ENCODE measurements around the gene LRRFIP2. TPM values are rescaled to one million over a fixed set of nuclear protein-coding genes. Genes with fewer than 3 reads are reported as not detected.

Gene LRRFIP2
- polyA plus RNA-seq, 4 donors = 36.6 to 48.0 (median 42.7) TPM

DNA sequence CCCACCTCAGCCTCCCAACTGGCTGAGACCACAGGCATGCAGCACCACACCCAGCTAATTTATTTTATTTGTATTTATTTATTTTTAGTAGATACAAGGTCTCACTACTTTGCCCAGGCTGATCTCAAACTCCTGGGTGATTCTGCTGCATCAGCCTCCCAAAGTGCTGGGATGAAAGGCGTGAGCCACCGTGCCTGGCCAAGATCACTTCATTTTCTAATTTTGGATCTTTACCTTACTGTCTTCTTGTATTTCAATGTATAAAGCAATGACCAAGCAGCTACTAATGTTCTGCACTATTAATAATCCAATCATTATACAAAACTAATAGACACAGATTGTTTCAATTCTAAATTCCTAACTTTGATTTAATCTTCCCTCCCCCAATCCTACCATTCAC is 56.2 kb downstream of the LRRFIP2 start:
- no peak for DNase-seq (ENCODE audit: low read depth in 4 of 4, low spot score in 3 of 4)

DNA sequence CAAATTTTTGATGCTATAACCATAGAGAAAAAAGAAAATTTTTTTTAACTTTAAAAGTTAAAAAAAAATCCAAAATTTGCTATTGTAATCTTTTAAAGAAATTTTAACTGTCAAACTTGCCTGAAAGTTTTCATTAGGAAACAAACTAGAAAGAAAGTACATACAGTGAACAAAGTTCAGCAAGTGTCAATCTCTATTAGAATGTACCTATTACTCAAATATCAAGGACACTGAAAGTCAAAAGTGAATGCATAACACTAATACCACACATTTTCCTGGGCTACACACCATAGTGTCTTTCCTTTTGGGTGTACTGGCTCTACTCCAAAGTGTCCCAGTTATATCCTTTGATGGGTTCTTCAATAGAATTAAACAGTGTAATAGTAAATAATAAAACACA is 56.8 kb downstream of the LRRFIP2 start:
- no peak for DNase-seq (ENCODE audit: low read depth in 4 of 4, low spot score in 3 of 4)

DNA sequence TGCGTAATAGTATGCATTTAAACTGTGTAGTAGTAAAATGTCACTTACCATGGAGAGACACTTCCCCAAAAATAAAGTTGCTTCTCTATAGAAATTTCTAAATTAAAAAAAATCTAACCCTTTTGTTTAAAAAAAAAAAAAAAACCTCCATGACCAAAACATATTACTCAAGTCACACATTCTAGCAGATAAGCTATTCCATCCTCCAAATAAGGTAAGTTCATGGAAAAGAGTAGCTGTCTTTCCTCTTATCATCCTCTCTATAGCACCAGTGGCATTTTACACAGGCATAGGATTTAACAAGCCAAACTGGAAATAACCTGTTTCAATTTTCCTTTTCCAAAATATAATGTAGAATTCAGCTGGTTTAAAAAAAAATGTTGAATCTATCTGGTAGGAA is 57.4 kb downstream of the LRRFIP2 start:
- DNase-seq (ENCODE audit: low read depth in 4 of 4, low spot score in 3 of 4) = no peak

DNA sequence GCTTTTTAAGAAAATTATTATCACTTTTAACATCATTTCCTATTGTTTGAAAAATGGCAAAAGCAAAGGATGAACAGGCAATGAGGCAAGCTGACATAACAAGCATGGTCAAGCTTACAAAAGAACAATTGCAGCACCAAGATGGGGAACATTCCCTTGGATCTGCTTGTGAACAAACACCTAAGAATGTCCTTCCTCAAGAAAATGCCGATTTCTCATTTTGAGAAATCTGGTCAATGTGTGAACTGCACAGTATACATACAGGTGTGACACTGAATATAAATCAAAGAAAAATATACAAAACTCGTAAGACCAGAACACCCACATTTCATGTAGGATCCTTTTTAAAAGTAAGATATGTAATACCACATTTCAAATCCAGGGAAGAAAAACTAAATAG is 58.9 kb downstream of the LRRFIP2 start:
- DNase-seq (ENCODE audit: low read depth in 4 of 4, low spot score in 3 of 4) = no peak

DNA sequence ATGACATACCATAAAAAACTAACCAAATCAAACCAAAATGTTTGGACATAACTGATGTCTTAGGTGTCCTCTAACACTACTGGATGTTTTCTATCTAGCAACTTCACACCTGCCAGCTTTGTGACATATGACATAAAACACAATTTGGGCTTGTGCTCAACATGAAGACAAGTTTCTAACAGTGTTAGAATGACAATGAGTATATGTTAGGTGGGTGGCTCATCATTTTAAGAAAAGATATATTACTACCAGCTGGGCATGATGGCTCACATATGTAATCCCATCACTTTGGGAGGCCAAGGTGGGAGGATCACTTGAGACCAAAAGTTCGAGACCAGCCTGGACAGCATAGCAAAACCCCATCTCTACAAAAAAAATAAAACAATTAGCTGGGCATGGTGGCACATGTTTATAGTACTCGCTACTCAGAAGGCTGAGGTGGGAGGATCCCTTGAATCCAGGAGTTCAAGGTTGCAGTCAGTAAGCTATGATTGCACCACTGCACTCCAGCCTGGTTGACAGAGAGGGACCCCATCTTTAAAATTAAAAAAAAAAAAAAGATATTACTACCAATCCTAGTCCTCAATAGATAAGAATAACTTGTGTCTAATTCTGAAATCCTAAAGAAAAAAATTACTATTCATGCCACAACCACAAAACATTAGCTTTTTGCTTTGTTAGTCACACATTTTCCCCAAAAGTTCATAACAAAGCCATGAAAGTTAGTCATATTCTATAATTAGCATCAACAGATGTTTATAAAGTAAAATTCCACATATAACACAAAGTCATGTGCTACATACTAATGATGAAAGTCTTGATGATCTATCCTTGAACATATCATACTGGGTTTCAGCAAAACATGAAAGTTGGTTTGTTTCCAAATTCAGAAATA is 59.9 kb downstream of the LRRFIP2 start:
- no peak for DNase-seq (ENCODE audit: low read depth in 4 of 4, low spot score in 3 of 4)

DNA sequence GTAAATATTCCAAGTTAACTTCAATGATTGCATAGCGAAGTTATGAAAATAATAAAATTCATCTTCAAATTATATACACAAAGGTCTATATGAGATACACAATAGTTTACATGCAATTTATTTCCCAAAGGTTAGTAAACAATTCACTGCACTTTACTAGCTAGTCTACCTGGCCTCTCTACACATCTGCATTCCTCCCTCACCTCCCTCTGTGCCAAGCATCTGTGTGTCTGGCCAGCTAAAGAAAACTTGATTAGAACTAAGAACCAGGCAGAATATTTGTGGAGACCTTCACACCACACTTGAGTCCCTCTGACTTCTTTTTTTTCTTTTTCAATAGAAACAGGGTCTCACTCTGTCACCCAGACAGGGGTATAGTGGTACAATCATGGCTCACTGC is 61.4 kb downstream of the LRRFIP2 start:
- DNase-seq (ENCODE audit: low read depth in 4 of 4, low spot score in 3 of 4) = no peak

DNA sequence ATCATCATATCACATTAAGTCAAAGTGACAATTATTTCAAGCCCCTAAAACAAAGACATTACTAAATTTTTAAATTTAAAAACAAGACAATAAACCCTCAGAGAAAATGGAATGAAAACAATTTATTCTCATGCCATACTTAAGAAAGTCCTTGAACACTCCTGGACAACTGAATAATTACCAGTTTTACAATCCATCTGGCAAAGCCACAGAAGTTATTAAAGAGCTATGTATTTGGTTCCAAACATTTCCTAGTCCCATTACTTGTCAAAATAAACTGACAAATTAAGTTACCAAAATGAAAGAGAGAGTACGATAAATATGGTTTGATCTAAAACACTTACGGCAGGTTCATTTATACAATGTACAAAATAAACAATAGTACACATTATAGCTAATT is 63.2 kb downstream of the LRRFIP2 start:
- DNase-seq (ENCODE audit: low read depth in 4 of 4, low spot score in 3 of 4) = no peak

DNA sequence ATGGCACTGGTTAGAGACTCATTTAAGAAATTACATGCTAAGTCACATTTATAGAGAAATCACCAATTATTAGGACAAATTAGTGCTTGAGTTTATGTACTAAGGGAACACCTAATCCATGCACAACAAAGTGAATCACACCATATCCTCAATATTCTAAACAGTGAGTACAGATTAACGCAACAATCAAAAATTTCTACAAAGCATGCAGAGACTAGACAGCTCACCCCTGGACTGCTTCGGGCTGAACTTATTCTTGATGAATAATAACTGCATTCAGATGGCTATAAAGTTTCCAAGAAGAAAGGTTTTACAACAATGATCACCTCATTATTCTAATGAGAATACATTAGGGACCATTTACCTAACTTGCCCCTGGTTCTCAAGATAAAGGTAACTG is 66.5 kb downstream of the LRRFIP2 start:
- no peak for DNase-seq (ENCODE audit: low read depth in 4 of 4, low spot score in 3 of 4)

DNA sequence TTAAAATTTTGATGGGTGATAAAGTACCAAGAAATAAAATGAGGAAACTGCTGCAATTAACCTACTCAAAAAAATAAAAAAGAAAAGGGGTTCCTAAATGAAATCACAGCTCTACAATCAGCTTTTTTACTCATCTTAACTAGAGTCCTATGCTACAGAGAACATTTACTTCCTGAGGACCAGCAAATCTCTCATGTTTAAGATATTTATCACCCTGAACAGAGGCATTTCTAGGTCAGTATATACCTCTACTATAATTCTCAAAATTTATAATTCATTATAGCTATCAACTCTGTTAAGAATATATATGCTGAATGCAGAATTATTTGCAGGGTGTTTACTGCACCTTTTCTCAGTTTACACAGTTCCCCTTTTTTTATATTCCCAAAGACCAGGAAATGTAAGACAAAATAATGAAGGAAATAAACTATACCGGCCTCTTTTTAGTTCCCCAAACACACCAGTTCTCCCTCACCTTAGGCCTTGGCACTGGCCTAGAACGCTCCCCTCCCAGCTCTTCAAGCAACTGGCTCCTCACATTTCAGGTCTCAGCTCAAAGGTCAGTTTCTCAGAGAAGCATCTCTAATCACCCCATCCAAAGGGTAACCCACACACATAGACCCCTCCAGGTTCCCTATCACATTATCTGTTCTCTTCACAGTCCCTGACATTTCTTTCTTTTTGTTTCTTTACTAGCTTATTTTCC is 71.1 kb downstream of the LRRFIP2 start:
- DNase-seq (ENCODE audit: low read depth in 4 of 4, low spot score in 3 of 4) = no peak

DNA sequence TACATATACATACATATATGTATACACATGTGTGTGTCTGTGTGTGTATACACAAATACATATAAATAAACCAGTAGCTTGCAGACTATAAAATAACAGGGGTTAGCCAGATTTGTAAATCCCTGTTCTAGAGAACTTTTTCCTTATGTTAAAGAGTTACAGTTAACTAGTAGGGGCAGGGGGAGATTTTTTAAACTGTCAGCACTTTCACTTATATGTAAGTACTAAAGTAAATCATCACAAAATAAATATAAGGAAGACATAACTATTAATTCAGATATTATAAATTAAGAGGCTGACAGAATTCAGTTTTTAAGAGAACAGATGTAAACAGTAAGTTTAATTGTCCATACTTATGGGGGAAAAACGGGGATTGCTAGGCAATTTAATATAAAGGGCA is 74.0 kb downstream of the LRRFIP2 start:
- no peak for DNase-seq (ENCODE audit: low read depth in 4 of 4, low spot score in 3 of 4)

DNA sequence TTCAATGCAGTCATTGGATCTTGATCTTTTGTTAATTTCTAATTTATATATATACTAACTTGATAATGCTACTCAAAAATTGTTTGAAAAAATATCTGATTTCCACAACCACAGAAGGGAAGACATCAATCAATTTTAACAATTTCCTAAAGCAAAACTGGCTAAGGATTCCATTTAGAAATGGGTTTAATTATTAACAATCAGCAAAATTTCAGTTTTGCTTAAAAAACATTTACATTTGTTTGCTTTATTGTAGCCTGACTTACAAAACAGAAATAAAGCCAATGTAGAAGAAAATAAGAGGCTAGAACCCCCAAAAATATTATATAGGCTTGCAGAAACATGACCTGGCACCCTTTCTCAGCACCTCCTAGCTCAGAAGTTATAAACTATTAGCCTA is 74.9 kb downstream of the LRRFIP2 start:
- no peak for DNase-seq (ENCODE audit: low read depth in 4 of 4, low spot score in 3 of 4)

DNA sequence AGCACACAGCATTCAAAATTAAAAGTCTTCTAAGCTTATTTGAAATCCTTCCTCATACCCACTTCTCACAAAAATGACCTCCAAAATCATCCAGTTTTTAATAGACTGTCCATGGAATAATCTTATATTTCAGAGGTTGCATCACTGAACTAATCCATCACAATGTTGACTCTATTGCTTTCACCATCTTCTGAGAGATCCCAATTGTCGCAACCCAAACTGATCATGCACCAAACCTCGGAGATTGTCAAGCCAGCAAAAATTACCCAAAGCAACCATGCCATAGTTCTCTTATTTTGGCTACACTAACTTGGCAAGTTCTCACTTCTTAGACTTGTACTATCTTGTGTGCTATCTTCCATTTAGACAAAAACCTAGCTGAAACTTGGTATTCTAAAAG is 75.5 kb downstream of the LRRFIP2 start:
- no peak for DNase-seq (ENCODE audit: low read depth in 4 of 4, low spot score in 3 of 4)

DNA sequence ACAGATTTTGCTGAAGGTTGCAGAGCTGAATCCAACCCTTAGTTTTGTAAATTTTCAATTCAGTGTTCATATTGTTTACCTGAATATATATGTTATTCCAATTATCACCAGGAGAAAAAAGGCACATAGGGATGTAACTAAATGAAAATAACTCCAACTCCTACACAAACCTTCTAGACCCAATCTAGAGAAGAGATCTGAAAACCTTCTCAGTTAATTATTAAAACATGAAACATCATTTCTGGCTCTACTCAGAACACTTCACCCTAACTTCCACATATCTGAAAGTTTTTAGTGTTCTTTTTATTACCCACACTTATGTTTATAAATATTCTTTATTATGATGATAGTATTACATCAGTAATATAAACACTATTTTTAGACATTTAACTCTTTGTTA is 76.6 kb downstream of the LRRFIP2 start:
- no peak for DNase-seq (ENCODE audit: low read depth in 4 of 4, low spot score in 3 of 4)

DNA sequence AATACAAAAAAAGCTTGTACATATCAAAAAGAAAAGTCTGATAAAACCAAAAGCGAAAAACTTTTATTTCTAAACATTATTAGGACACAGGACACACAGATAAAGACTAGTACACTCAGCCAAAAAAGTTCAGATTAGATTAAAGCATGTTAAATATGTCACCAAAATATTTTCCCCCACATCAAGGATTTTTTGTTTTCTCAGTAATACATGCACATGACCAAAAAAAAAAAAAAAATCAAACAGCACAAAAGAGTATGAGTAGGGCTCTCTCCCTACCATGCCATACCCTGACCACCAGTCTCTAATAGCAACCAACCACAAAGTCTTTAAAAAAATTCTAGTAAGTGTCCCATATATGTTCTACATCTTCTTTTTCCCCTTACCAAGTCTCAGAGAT is 77.4 kb downstream of the LRRFIP2 start:
- no peak for DNase-seq (ENCODE audit: low read depth in 4 of 4, low spot score in 3 of 4)

DNA sequence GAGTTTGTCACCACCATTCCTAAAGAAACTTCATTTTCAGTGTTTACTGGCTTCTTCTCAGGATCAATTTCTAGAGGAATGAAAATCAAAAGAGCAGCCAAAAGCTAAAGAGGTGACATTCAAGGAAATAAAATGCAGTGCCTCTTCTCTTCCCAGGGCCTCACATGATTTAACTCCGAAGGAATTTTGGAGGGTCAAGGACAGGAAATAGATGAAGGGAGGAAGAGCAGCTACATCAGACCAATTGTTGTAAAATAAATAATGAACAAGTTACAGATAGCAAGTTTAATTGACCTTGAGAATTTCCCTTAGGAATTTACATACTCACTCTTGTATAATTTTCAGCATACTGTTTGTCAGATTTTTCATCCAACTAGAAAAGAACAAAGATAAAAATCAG is 78.1 kb downstream of the LRRFIP2 start:
- DNase-seq (ENCODE audit: low read depth in 4 of 4, low spot score in 3 of 4) = no peak

DNA sequence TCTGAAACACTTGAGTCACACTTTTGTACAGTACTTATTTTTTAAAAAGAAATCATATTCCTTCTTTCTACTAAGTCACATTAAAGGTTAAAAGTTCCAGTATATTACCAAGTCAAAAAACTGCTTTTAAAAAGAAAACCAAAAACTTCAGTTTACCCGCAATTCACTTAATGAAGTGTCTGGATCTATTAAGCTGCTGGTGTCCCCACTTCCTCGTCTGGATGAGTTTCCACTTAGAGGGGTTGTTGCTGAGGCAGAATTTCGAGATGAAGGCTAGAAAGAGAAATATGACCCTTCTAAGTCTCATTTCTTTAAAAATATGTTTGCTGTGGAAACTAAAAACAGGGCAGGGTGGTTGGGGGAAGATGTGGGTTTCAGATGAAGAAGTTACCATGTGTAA is 79.7 kb downstream of the LRRFIP2 start:
- no peak for DNase-seq (ENCODE audit: low read depth in 4 of 4, low spot score in 3 of 4)

DNA sequence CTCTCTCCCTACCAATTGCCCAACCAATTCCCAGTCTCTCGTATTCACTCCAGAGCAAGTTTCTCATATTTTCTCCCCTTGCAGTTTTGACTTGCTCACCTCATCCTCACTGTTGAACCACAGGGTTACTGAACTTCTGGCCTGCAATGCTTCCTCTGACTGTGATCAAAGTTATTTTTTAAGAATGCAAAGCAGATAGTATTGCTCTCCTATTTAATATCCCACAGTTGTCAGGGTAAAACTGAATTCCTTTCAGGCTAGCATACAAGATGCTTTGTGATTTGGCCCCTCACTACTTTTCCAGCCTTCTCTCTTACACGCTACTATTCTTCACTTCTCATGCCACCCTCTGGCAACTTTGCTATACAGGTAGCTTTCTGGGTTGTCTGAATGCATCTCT is 80.9 kb downstream of the LRRFIP2 start:
- no peak for DNase-seq (ENCODE audit: low read depth in 4 of 4, low spot score in 3 of 4)

DNA sequence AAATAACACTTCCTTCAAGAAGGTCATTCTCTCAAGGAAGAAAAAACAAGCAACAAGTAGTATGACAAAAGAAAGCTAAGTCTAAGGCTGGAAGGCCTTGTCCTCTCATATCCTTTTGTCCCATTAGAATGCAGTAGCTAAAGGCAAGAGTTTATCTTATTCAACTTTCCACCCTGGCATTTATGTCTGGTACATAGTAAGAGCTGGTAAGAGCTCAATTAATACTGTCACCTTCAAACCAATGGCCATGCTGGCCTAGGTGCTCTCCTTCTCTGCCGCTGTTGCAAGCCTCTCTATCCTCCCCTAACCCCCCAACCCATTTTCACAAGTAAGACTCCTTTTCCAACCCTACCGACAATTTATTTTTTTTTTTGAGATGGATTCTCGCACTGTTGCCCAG is 81.9 kb downstream of the LRRFIP2 start:
- DNase-seq (ENCODE audit: low read depth in 4 of 4, low spot score in 3 of 4) = no peak

DNA sequence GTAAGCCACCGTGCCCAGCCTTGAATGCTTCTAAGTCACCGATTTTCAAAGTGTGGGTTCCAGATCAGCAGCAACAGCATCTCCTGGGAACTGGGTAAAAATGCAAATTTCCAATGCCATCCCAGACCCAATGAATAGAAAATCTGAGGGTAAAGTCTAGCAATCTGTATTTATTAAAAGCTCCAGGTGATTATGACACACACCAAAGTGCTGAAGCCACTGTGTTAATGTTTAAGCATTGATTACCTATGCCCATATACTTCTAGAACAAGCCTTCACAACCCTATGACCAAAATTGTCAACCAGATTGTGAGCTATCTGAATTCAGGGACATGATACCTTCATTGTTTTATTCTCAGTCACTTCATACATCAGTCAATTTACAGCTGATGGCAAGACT is 86.5 kb downstream of the LRRFIP2 start:
- DNase-seq (ENCODE audit: low read depth in 4 of 4, low spot score in 3 of 4) = no peak

DNA sequence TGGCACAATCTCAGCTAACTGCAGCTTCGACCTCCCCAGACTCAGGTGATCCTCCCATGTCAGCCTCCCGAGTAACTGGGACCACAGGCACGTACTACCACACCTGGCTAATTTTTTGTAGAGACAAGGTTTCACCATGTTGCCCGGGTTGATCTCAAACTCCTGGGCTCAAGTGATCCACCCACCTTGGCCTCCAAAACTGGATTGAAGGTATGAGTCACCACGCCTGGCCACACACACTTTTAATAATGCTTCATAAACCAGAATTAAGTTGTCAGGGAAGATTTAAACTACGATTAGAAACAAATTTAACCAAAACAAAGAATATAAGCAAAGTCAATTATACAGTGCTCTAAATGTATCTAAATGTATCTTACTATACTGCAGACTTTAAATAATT is 87.5 kb downstream of the LRRFIP2 start:
- DNase-seq (ENCODE audit: low read depth in 4 of 4, low spot score in 3 of 4) = no peak

DNA sequence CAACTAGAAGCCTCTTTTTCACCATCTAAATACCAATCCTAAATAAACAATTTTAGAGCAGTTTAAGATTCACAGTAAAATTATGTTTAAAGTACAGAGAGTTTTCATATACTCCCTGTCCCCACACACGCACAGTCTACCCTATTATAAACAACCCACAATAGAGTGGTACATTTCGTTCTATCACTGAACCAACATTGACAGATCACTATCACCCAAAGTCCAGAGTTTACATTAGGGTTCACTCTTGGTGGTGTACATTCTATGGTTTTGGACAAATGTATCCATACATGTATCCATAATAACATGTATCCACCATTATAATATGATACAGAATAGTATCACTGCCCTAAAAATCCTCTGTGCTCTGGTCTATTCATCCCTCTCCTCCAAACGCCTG is 92.1 kb downstream of the LRRFIP2 start:
- DNase-seq (ENCODE audit: low read depth in 4 of 4, low spot score in 3 of 4) = no peak

DNA sequence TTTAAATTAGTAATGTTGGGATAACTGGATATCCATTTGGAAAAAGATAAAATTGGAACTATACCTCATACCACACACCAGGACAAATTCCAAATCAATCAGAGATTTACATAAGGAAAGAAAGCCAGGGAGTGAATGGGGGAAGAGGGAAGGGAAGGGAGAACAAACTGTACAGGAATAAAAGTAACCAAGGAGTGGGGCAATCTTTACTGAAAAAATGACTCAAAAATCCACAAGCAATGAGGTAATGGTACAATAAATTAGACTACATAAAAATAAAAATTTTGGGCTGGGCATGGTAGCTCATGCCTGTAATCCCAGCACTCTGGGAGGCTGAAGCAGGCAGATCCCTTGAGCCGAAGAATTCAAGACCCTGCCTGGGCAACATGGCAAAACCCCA is 98.4 kb downstream of the LRRFIP2 start:
- no peak for DNase-seq (ENCODE audit: low read depth in 4 of 4, low spot score in 3 of 4)

Measured in right renal pelvis (tissue), 4 donors.